ENCODE results near the gene CCDC159. TPM values are rescaled to one million over a fixed set of nuclear protein-coding genes. Genes with fewer than 3 reads are reported as not detected.
"Not testable (repeated sequence)": the region's sequence is repeated elsewhere in the genome, so short reads cannot be mapped to it uniquely, and the experiment has no call there.

The CCDC159 gene
- total and polyA plus RNA-seq, 10 donors, result 34.7 to 83.7 (median 52.8) TPM

GRCh38 chr19:11377756-11378155 lies 31.4 kb downstream of the CCDC159 start:
- intact Hi-C loops (cut with DNase I; ENCODE audit: low total_unique reads), result no loop called here
- peaks cover 38 to 91% (median 72%) of the 10 kb centered on the region in 6 donors for H3K4me1 ChIP-seq

GRCh38 chr19:11378319-11379189 lies 32.2 kb downstream of the CCDC159 start:
- Histone ChIP-seq H3K4me3 (no peak overlapping the region), H3K4me1 (peaks cover 44 to 93% (median 80%) of the 10 kb centered on the region in 6 donors), H3K27me3 (replicated peaks in 1 of 7) (peaks cover 0 to 18% (median 0%) of the 10 kb centered on the region in 7 donors), H3K36me3 (peaks cover 0 to 16% (median 2%) of the 10 kb centered on the region in 6 donors), H3K27ac (peak overlapping the region in 4 of 8 donors; percentile 13 to 97 (median 74)), H3K9me3 (no peaks in the 10 kb centered on the region)
- WGBS, 5 donors, result 52 to 70% (median 56%) methylated on average over 8 of the region's 8 CpGs; no CpG with 5 or more reads in 1 of the 5 donors
- peak; percentile 21 to 71 (median 58) for TF ChIP-seq CTCF (IDR thresholded peaks at IDR 0.05 in 8 of 11, conservative IDR thresholded peaks at IDR 0.05 in 3 of 11)
- TF ChIP-seq POLR2AphosphoS5 (IDR thresholded peaks at IDR 0.05), result peak; percentile 9 to 61 (median 51)
- no peak for TF ChIP-seq POLR2A (IDR thresholded peaks at IDR 0.05)
- peak; percentile 86 for DNase-seq
- intact Hi-C loops (cut with DNase I; ENCODE audit: low total_unique reads), result no loop called here

More at GRCh38 chr19:11377756-11378155, 31.4 kb downstream of the CCDC159 start:
- TF ChIP-seq POLR2AphosphoS5 (IDR thresholded peaks at IDR 0.05) (no peak), POLR2A (IDR thresholded peaks at IDR 0.05) (no peak), CTCF (IDR thresholded peaks at IDR 0.05 in 8 of 11, conservative IDR thresholded peaks at IDR 0.05 in 3 of 11) (no peak)
- DNase-seq, result no peak
- 89 to 95% (median 93%) methylated on average over 3 of the region's 3 CpGs for WGBS, 5 donors
- H3K27ac ChIP-seq, result peak overlapping the region in 5 of 8 donors; percentile 54 to 97 (median 96)
- H3K36me3 ChIP-seq, result peaks cover 0 to 16% (median 2%) of the 10 kb centered on the region in 6 donors
- no peak overlapping the region for H3K4me3 ChIP-seq
- no peaks in the 10 kb centered on the region for H3K9me3 ChIP-seq
- peaks cover 0 to 10% (median 0%) of the 10 kb centered on the region in 7 donors for H3K27me3 ChIP-seq (replicated peaks in 1 of 7)

- H3K9me3 ChIP-seq; intact Hi-C loops (cut with DNase I; ENCODE audit: low total_unique reads); H3K4me3 ChIP-seq; DNase-seq: not testable (repeated sequence)
- H3K36me3 ChIP-seq, result peaks cover 0 to 16% (median 2%) of the 10 kb centered on the region in 6 donors
- H3K27me3 ChIP-seq (replicated peaks in 1 of 7), result peaks cover 0 to 26% (median 0%) of the 10 kb centered on the region in 7 donors
- H3K27ac ChIP-seq, result peak overlapping the region in 2 of 8 donors; percentile 97
- 90 to 93% (median 91%) methylated on average over 14 of the region's 14 CpGs for whole genome bisulfite sequencing, 5 donors
- H3K4me1 ChIP-seq, result peaks cover 39 to 93% (median 80%) of the 10 kb centered on the region in 6 donors
These were observed 33.0 kb downstream of the CCDC159 start for GRCh38 chr19:11379269-11379845.

GRCh38 chr19:11379857-11380350 lies 33.6 kb downstream of the CCDC159 start:
- H3K4me1 ChIP-seq, result peaks cover 39 to 98% (median 81%) of the 10 kb centered on the region in 6 donors
- H3K36me3 ChIP-seq, result peaks cover 0 to 16% (median 2%) of the 10 kb centered on the region in 6 donors
- WGBS, 5 donors, result 91 to 97% (median 93%) methylated on average over 7 of the region's 7 CpGs
- TF ChIP-seq CTCF (IDR thresholded peaks at IDR 0.05 in 8 of 11, conservative IDR thresholded peaks at IDR 0.05 in 3 of 11) (no peak), POLR2AphosphoS5 (IDR thresholded peaks at IDR 0.05) (no peak), POLR2A (IDR thresholded peaks at IDR 0.05) (no peak)
- H3K9me3 ChIP-seq, result no peaks in the 10 kb centered on the region
- DNase-seq, result no peak
- intact Hi-C loops (cut with DNase I; ENCODE audit: low total_unique reads), result loop anchor here (5.0 kb wide), 1 partner anchor 57 kb away; the partner anchor contains the start of genes ODAD3 and PRKCSH
- H3K4me3 ChIP-seq, result peak overlapping the region in 2 of 8 donors; percentile 56 to 81
- peak overlapping the region in 7 of 8 donors; percentile 88 to 97 (median 95) for H3K27ac ChIP-seq
- H3K27me3 ChIP-seq (replicated peaks in 1 of 7), result peaks cover 0 to 26% (median 0%) of the 10 kb centered on the region in 7 donors

Measured in spleen (tissue), 11 donors.